ENCODE results near the gene MLH1. TPM values are rescaled to one million over a fixed set of nuclear protein-coding genes. Genes with fewer than 3 reads are reported as not detected.

The MLH1 gene
- total RNA-seq, 1 experiment from 2014 or later, result 47.2 TPM

- DNase-seq (ENCODE audit: low spot score) (no peak), ATAC-seq (no peak)
- ChIA-PET CTCF (interaction anchor here (1.1 to 6.6 kb wide), 4 partner anchors 12 to 89 kb away, joined by 3 to 103 read pairs (median 29); partner anchors contain the start of gene TRANK1), POLR2A (interaction anchor here (0.7 kb wide), 1 partner anchor 33 kb away, joined by 4 read pairs; no protein-coding TSS in a partner anchor)
- no peaks in the 10 kb centered on the region for H3K27me3 Mint-ChIP-seq (ENCODE audit: low read depth)
- H3K4me1 Mint-ChIP-seq, result peaks cover 13% of the 10 kb centered on the region; the same call in 1 of the 2 replicates
- TF ChIP-seq ZMAT4 (CRISPR knock-in tag; IDR thresholded peaks at IDR 0.05) (no peak), NFATC4 (CRISPR knock-in tag; IDR thresholded peaks at IDR 0.05) (no peak), FOXP4 (CRISPR knock-in tag; IDR thresholded peaks at IDR 0.05) (no peak), HMGA2 (CRISPR knock-in tag; IDR thresholded peaks at IDR 0.05) (no peak), ZNF263 (CRISPR knock-in tag; IDR thresholded peaks at IDR 0.05; ENCODE audit: low read depth) (no peak), MYBL2 (CRISPR knock-in tag; IDR thresholded peaks at IDR 0.05) (no peak), ZNF281 (CRISPR knock-in tag; IDR thresholded peaks at IDR 0.05) (no peak), E2F4 (CRISPR knock-in tag; IDR thresholded peaks at IDR 0.05; ENCODE audit: borderline replicate concordance, low read depth) (no peak), ZNF396 (CRISPR knock-in tag; IDR thresholded peaks at IDR 0.05; ENCODE audit: borderline replicate concordance) (no peak)
- TF ChIP-seq, protein P1, sequence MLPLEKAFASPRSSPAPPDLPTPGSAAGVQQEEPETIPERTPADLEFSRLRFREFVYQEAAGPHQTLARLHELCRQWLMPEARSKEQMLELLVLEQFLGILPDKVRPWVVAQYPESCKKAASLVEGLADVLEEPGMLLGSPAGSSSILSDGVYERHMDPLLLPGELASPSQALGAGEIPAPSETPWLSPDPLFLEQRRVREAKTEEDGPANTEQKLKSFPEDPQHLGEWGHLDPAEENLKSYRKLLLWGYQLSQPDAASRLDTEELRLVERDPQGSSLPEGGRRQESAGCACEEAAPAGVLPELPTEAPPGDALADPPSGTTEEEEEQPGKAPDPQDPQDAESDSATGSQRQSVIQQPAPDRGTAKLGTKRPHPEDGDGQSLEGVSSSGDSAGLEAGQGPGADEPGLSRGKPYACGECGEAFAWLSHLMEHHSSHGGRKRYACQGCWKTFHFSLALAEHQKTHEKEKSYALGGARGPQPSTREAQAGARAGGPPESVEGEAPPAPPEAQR (CRISPR knock-in tag; IDR thresholded peaks at IDR 0.05), result no peak
- no peak overlapping the region for H3K27ac Mint-ChIP-seq
- H3K9me3 Mint-ChIP-seq, result no peaks in the 10 kb centered on the region
- no peak overlapping the region for H3K4me3 Mint-ChIP-seq
- no peaks in the 10 kb centered on the region for H3K36me3 Mint-ChIP-seq
Measured at GRCh38 chr3:36956155-36956554, 37.2 kb upstream of the MLH1 start.

GRCh38 chr3:36957063-36957462 is 36.3 kb upstream of the MLH1 start:
- Mint-ChIP-seq H3K27ac (no peak overlapping the region), H3K9me3 (no peaks in the 10 kb centered on the region), H3K4me1 (peaks cover 13% of the 10 kb centered on the region; the same call in 1 of the 2 replicates), H3K36me3 (no peaks in the 10 kb centered on the region), H3K4me3 (no peak overlapping the region), H3K27me3 (ENCODE audit: low read depth) (no peaks in the 10 kb centered on the region)
- peak; percentile 81 for ATAC-seq
- ChIA-PET POLR2A (no interaction called here), CTCF (interaction anchor here (0.7 to 6.6 kb wide), 11 partner anchors 13 to 165 kb away, joined by 3 to 103 read pairs (median 11); partner anchors contain the start of genes EPM2AIP1, MLH1 and TRANK1)
- TF ChIP-seq CTCF (IDR thresholded peaks at IDR 0.05) (peak; percentile 26; the same call in 1 of the 2 replicates), PRRX2 (CRISPR knock-in tag; IDR thresholded peaks at IDR 0.05) (no peak)
- peak; percentile 69 for DNase-seq (ENCODE audit: low spot score)

Measured in WTC11 (cell line).